ENCODE results near the gene DNAH2. TPM values are rescaled to one million over a fixed set of nuclear protein-coding genes. Genes with fewer than 3 reads are reported as not detected.

Gene DNAH2
- total and polyA plus RNA-seq, 8 donors: under 0.01 to 8.0 (median 0.24) TPM; not detected in 2

- no peaks in the 10 kb centered on the region for H3K36me3 ChIP-seq
- H3K9me3 ChIP-seq: no peaks in the 10 kb centered on the region
- no peak overlapping the region for H3K27ac ChIP-seq
- DNase-seq: no peak
- WGBS, 5 donors: 9 to 15% (median 11%) methylated on average over 17 to 19 of the region's 19 CpGs
- no peak overlapping the region for H3K4me3 ChIP-seq
- no peak for TF ChIP-seq EP300 (IDR thresholded peaks at IDR 0.05)
- no peak for TF ChIP-seq POLR2AphosphoS5 (IDR thresholded peaks at IDR 0.05)
- TF ChIP-seq POLR2A (IDR thresholded peaks at IDR 0.05): no peak
- TF ChIP-seq CTCF (IDR thresholded peaks at IDR 0.05): no peak
- intact Hi-C loops (cut with DNase I; ENCODE audit: low total_unique reads): no loop called here
- H3K4me1 ChIP-seq: peaks cover 11 to 13% (median 12%) of the 10 kb centered on the region in 4 donors
- H3K27me3 ChIP-seq: peaks cover 9 to 100% (median 41%) of the 10 kb centered on the region in 3 donors
Observed at GRCh38 chr17:7712111-7712771, 5.3 kb upstream of the DNAH2 start.

- Histone ChIP-seq H3K27me3 (peaks cover 9 to 99% (median 39%) of the 10 kb centered on the region in 3 donors), H3K9me3 (no peaks in the 10 kb centered on the region), H3K4me1 (peaks cover 17 to 25% (median 23%) of the 10 kb centered on the region in 4 donors), H3K4me3 (no peak overlapping the region), H3K27ac (no peak overlapping the region), H3K36me3 (no peaks in the 10 kb centered on the region)
- DNase-seq: no peak
- 27 to 40% (median 35%) methylated on average over 7 to 9 of the region's 9 CpGs for WGBS, 5 donors
- TF ChIP-seq EP300 (IDR thresholded peaks at IDR 0.05): no peak
- TF ChIP-seq POLR2A (IDR thresholded peaks at IDR 0.05): no peak
- intact Hi-C loops (cut with DNase I; ENCODE audit: low total_unique reads): no loop called here
Observed at GRCh38 chr17:7713782-7714181, 3.8 kb upstream of the DNAH2 start.

GRCh38 chr17:7714721-7715594, 2.6 kb upstream of the DNAH2 start:
- no peaks in the 10 kb centered on the region for H3K36me3 ChIP-seq
- peaks cover 9 to 96% (median 45%) of the 10 kb centered on the region in 3 donors for H3K27me3 ChIP-seq
- no peaks in the 10 kb centered on the region for H3K9me3 ChIP-seq
- WGBS, 5 donors: 61 to 64% (median 61%) methylated on average over 8 to 10 of the region's 10 CpGs
- H3K27ac ChIP-seq: no peak overlapping the region
- peaks cover 17 to 25% (median 23%) of the 10 kb centered on the region in 4 donors for H3K4me1 ChIP-seq
- intact Hi-C loops (cut with DNase I; ENCODE audit: low total_unique reads): no loop called here
- no peak overlapping the region for H3K4me3 ChIP-seq
- no peak for TF ChIP-seq POLR2A (IDR thresholded peaks at IDR 0.05)
- no peak for DNase-seq

- peaks cover 9 to 91% (median 44%) of the 10 kb centered on the region in 3 donors for H3K27me3 ChIP-seq
- H3K4me1 ChIP-seq: peaks cover 17 to 25% (median 23%) of the 10 kb centered on the region in 4 donors
- peak in 1 of 2 donors; percentile 59 for DNase-seq
- intact Hi-C loops (cut with DNase I; ENCODE audit: low total_unique reads): no loop called here
- TF ChIP-seq CTCF (IDR thresholded peaks at IDR 0.05): no peak
- TF ChIP-seq EP300 (IDR thresholded peaks at IDR 0.05): no peak
- WGBS, 5 donors: 32 to 37% (median 33%) methylated on average over 20 of the region's 20 CpGs
- H3K4me3 ChIP-seq: peak overlapping the region; percentile 52 to 69 (median 58)
- no peaks in the 10 kb centered on the region for H3K36me3 ChIP-seq
- no peaks in the 10 kb centered on the region for H3K9me3 ChIP-seq
- peak overlapping the region in 4 of 5 donors; percentile 30 to 71 (median 64) for H3K27ac ChIP-seq
Observed at GRCh38 chr17:7715936-7716886, 1.3 kb upstream of the DNAH2 start.
